Astrocyte of the cerebellum (primary cell): ENCODE measurements around the gene SYTL1.

Source experiments
- DNase-seq: peaks from one replicate; pipeline ENCODE4 v3.0.0-alpha.2; 2011; ENCODE audit warnings: low read depth
- H3K4me3 ChIP-seq: 2 replicates; pipeline ENCODE4 v1.5.1; 2011; ENCODE audit warnings: mild to moderate bottlenecking, low read depth, low read length, moderate library complexity
- in situ Hi-C: cut with HindIII; loops from 2 replicates; pipeline ENCODE4 v1.10.0; 2017; ENCODE audit warnings: low sequenced_read_pairs
- TF ChIP-seq, protein P1 (sequence below): IDR thresholded peaks from 2 replicates; pipeline ENCODE4 v1.5.1; 2012; ENCODE audit warnings: low read length, low read depth, moderate library complexity, mild to moderate bottlenecking; ENCODE audit errors: missing control alignments

The SYTL1 gene

DNA sequence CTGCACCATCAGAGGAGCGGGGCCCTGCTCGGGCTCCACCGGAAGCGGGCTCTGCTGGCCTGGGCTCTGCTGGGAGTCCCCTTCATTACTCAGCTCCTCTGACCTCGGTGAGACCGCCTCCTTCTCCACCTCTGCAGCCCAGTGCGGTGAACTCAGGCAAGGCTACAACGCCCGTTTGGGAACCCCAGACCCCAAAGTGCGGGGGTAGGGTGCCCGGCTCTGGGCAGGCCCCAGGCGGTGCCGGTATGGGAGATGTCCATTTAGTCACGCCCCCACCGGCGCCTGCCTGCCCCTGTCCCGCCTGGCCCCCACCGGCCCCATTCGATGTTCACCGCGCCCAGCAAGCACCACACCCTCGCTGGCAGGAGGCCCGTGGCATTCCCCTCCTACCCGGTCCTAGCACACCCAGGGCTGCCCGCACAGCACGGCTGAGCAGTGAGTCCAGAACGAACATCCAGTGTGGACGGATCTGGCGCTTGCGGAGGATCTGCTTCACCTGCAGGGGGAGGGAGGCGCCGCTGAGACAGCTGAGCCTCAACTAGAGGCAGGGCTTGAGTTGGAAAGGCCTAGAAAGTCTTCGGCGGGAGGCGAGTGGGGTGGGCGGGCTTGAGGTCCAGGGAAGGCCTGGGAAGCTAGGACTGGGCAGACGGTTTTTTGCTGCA lies 14.9 kb downstream of the SYTL1 start:
- DNase-seq: no peak
- in situ Hi-C loops: no loop called here
- TF ChIP-seq, protein P1, sequence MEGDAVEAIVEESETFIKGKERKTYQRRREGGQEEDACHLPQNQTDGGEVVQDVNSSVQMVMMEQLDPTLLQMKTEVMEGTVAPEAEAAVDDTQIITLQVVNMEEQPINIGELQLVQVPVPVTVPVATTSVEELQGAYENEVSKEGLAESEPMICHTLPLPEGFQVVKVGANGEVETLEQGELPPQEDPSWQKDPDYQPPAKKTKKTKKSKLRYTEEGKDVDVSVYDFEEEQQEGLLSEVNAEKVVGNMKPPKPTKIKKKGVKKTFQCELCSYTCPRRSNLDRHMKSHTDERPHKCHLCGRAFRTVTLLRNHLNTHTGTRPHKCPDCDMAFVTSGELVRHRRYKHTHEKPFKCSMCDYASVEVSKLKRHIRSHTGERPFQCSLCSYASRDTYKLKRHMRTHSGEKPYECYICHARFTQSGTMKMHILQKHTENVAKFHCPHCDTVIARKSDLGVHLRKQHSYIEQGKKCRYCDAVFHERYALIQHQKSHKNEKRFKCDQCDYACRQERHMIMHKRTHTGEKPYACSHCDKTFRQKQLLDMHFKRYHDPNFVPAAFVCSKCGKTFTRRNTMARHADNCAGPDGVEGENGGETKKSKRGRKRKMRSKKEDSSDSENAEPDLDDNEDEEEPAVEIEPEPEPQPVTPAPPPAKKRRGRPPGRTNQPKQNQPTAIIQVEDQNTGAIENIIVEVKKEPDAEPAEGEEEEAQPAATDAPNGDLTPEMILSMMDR: no peak
- no peak overlapping the region for H3K4me3 ChIP-seq

DNA sequence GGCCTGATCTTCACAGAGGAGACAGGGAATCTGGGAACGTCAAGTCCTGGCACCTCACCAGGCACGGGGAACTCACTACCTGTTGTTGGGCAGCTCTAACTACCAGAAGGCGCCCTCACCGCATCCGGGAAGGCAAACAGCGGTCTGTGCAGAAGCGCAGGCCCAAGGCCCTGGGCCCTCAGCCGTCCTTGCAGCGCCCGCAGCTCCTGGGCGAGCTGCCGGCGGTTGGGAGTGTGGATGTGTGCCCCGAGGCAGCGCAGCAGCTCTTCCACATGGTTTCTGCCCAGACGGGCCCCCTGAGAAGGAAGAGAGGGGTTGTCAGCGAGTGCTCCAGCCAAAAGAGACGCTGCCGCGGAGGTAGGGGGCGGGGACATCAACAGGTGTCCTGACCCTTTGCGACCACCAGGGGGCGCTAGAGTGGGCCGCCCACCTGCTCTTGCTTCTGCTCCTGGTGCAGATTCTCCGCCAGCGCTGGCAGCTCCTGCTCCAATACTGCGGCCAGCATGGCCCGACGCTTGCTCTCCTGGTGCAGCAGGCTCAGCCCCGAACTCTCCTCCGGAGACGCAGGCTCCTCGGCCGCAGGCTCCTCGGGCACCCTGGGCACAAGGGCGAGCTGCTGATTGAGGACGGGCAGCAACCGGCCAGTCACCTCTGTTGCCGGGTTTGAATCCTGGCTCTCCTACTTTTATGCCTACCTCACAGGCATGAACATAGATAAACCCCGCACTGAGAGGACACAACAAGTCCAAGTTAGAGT lies 15.6 kb downstream of the SYTL1 start:
- H3K4me3 ChIP-seq: no peak overlapping the region
- TF ChIP-seq, protein P1: peak; percentile 86
- in situ Hi-C loops: no loop called here

DNA sequence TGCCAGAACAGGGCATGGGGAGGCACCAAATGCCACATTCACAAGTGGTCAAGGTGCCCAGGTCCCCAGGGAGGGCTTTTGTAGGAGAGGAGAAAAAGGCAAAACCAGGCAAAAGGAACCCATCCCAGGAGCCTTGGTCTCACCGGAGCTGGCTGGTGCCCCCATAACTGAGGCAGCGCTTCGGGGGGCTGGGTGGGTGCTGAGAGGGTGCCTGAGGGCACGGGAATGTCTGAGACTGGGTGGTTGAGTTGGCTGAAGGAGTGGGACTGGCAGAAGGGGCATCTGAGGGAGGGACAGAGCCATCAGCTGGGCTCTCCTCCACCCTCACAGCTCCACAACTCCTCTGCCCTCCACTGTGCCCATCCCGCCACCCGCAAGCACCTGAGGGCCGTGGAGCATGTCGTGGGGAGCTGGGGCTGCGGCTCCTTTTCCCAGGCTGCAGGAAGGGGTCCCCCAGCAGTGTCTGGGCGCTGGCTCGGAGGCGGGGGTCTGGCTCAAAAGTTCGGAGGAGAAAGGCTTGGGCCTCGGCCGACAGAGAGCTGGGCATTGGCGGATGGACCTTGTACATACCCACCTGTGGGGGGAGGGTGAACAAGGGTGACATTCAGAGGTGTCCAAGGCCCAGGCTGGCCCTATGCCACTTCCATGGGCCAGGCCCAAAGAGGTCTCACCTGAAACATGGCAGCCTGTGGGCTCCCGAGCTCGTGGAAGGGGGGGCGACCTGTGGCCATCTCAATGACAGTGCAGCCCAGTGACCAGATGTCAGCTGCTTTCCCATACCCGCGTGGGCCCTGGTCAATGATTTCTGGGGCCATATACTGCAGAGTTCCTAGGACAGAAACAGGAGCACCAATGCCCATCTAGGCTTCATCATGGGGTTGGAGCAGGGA lies 16.5 kb downstream of the SYTL1 start:
- no peak overlapping the region for H3K4me3 ChIP-seq
- DNase-seq: no peak
- in situ Hi-C loops: no loop called here
- TF ChIP-seq, protein P1: no peak

More for the DNA sequence above, 15.6 kb downstream of the SYTL1 start:
- peak; percentile 29 for DNase-seq

DNA sequence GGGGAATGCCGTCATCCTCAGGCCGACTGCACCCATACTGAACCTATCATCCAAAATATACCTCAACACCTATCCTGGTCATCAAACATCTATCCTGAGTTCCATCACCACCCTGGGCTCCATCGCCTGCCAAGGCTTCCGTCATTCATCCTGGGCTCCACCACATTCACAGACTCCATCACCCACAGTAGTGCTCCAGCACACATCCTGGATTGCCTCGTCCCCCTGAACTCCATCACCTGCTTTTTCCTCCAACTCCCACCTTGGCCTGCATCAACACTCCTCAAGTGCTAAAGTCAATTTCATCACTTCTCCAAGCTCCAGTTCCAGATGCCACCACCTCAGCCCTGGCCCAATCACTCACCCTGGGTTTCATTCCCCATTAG lies 17.1 kb downstream of the SYTL1 start:
- no peak for DNase-seq
- in situ Hi-C loops: no loop called here
- TF ChIP-seq, protein P1: no peak
- H3K4me3 ChIP-seq: no peak overlapping the region

DNA sequence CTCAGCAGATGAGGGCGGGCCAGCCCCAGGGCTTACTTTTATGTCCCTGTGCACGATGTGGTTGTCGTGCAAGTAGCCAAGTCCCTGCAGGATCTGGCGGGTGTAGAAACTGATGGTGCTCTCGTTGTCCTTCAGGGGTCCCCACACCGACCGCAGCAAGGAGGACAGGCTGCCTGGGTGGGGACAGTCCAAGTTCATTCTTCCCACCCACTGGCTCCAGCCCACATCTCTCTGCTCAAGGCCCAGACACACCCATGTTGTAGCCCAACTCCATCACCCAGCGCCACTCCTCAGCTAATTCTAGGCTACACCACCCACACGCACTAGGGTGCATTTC lies 18.0 kb downstream of the SYTL1 start:
- TF ChIP-seq, protein P1: no peak
- in situ Hi-C loops: no loop called here
- no peak for DNase-seq
- H3K4me3 ChIP-seq: no peak overlapping the region
